Measurements from ENCODE around the gene DNAJC3.
"Not testable (repeated sequence)": the region's sequence is repeated elsewhere in the genome, so short reads cannot be mapped to it uniquely, and the experiment has no call there.

Gene DNAJC3

DNA sequence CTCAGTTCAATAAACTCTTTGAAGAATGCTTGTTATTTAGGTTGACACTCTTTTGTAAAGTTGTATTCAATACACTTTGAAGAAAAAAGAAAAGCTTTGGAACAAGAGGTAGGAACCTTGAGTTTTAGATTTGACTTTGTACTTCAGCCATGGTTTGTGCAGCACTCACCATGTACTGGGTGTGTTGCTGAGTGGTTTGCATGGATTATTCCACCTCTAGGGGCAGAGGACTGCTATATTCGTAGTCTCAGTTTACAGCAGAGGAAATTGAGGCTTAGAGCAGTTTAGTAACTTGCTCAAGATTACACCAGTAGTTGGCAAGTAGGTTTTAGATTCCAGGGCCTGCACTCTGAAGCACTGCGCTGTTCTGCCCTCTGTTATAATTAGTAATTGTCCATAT lies 68.8 kb downstream of the DNAJC3 start:
- Histone ChIP-seq H2AFZ (no peak overlapping the region), H3K4me1 (peaks cover 3% of the 10 kb centered on the region), H3K9ac (no peak overlapping the region), H3K4me3 (ENCODE audit: low read depth, low read length) (no peak overlapping the region), H3K27me3 (ENCODE audit: control insufficient read depth, insufficient read depth, low read length) (no peaks in the 10 kb centered on the region), H3K79me2 (peaks cover 14% of the 10 kb centered on the region), H3K9me3 (ENCODE audit: control insufficient read depth, low read length) (no peaks in the 10 kb centered on the region), H3K4me2 (ENCODE audit: low read length) (no peak overlapping the region), H3K36me3 (ENCODE audit: control insufficient read depth, insufficient read depth, low read length) (no peaks in the 10 kb centered on the region), H3K27ac (no peak overlapping the region)
- TF ChIP-seq, protein P1, sequence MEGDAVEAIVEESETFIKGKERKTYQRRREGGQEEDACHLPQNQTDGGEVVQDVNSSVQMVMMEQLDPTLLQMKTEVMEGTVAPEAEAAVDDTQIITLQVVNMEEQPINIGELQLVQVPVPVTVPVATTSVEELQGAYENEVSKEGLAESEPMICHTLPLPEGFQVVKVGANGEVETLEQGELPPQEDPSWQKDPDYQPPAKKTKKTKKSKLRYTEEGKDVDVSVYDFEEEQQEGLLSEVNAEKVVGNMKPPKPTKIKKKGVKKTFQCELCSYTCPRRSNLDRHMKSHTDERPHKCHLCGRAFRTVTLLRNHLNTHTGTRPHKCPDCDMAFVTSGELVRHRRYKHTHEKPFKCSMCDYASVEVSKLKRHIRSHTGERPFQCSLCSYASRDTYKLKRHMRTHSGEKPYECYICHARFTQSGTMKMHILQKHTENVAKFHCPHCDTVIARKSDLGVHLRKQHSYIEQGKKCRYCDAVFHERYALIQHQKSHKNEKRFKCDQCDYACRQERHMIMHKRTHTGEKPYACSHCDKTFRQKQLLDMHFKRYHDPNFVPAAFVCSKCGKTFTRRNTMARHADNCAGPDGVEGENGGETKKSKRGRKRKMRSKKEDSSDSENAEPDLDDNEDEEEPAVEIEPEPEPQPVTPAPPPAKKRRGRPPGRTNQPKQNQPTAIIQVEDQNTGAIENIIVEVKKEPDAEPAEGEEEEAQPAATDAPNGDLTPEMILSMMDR (IDR thresholded peaks at IDR 0.05): no peak

DNA sequence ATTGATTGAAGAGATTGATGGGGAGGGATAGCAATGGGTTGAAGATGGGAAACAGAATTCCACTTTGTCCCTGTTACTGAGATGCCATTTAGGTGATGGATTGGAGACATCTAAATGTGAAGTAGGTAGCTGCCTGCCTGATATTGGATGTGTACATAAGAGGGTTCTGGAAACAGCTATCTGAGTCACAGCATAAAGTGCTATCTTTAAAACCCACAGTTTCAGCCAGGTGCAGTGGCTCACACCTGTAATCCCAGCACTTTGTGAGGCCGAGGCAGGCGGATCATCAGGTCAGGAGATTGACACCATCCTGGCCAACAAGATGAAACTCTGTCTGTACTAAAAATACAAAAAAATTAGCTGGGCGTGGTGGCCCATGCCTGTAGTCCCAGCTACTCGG lies 72.6 kb downstream of the DNAJC3 start:
- Histone ChIP-seq H3K36me3 (ENCODE audit: control insufficient read depth, insufficient read depth, low read length) (no peaks in the 10 kb centered on the region), H3K27ac (no peak overlapping the region), H3K9ac (no peak overlapping the region), H3K9me3 (ENCODE audit: control insufficient read depth, low read length) (no peaks in the 10 kb centered on the region), H3K4me3 (ENCODE audit: low read depth, low read length) (no peak overlapping the region), H3K27me3 (ENCODE audit: control insufficient read depth, insufficient read depth, low read length) (no peaks in the 10 kb centered on the region), H3K79me2 (no peaks in the 10 kb centered on the region), H3K4me2 (ENCODE audit: low read length) (no peak overlapping the region), H3K4me1 (no peaks in the 10 kb centered on the region), H2AFZ (no peak overlapping the region)
- TF ChIP-seq, protein P1 (IDR thresholded peaks at IDR 0.05): no peak

DNA sequence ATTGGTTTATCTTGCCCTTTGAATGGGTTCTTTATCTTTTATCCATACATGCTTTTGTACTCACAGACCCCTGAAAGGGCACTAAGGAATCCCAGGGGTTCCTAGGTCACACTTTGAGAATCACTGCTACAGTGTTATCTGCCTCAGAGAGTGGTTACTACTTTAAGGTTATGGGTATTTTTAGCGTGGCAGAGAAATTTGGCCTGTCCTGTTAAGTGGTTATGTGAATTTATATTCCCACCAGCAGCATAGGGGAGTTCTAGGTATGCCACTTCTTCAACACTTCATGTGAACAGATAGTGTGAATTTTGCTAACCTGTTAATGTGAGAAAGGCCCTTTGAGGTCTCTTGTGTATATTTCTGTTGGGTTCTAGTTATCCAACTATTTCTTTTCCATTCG lies 75.7 kb downstream of the DNAJC3 start:
- H3K9me3 ChIP-seq (ENCODE audit: control insufficient read depth, low read length): no peaks in the 10 kb centered on the region
- H3K36me3 ChIP-seq (ENCODE audit: control insufficient read depth, insufficient read depth, low read length): no peaks in the 10 kb centered on the region
- H3K4me2 ChIP-seq (ENCODE audit: low read length): no peak overlapping the region
- no peaks in the 10 kb centered on the region for H3K4me1 ChIP-seq
- no peak overlapping the region for H3K4me3 ChIP-seq (ENCODE audit: low read depth, low read length)
- H3K79me2 ChIP-seq: no peaks in the 10 kb centered on the region
- H3K27ac ChIP-seq: no peak overlapping the region
- H2AFZ ChIP-seq: no peak overlapping the region
- H3K9ac ChIP-seq: no peak overlapping the region
- TF ChIP-seq, protein P1 (IDR thresholded peaks at IDR 0.05): no peak
- no peaks in the 10 kb centered on the region for H3K27me3 ChIP-seq (ENCODE audit: control insufficient read depth, insufficient read depth, low read length)

DNA sequence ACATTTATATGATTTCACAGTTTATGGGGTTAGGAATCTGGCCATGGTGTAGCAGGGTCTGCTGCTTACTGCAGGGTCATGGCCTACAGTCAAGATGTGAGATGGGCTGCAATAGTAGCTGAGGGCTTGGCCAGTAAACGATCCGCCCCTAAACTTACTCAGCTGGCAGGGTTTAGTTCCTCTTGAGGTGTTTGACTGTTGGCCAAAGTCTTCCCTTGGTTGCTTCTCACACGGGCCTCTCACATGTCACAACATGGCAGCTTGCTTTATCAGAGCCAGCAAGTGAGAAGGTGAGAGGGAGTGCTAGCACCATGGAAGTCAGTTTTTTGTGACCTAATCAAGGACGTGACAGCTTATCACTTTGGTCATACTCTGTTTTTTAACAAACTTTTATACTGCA lies 77.1 kb downstream of the DNAJC3 start:
- no peak overlapping the region for H3K27ac ChIP-seq
- H3K4me3 ChIP-seq (ENCODE audit: low read depth, low read length): no peak overlapping the region
- no peak overlapping the region for H3K9ac ChIP-seq
- no peaks in the 10 kb centered on the region for H3K27me3 ChIP-seq (ENCODE audit: control insufficient read depth, insufficient read depth, low read length)
- no peak overlapping the region for H3K4me2 ChIP-seq (ENCODE audit: low read length)
- H3K36me3 ChIP-seq (ENCODE audit: control insufficient read depth, insufficient read depth, low read length): no peaks in the 10 kb centered on the region
- H2AFZ ChIP-seq: no peak overlapping the region
- H3K4me1 ChIP-seq: no peaks in the 10 kb centered on the region
- TF ChIP-seq, protein P1 (IDR thresholded peaks at IDR 0.05): no peak
- H3K9me3 ChIP-seq (ENCODE audit: control insufficient read depth, low read length): no peaks in the 10 kb centered on the region
- H3K79me2 ChIP-seq: no peaks in the 10 kb centered on the region

DNA sequence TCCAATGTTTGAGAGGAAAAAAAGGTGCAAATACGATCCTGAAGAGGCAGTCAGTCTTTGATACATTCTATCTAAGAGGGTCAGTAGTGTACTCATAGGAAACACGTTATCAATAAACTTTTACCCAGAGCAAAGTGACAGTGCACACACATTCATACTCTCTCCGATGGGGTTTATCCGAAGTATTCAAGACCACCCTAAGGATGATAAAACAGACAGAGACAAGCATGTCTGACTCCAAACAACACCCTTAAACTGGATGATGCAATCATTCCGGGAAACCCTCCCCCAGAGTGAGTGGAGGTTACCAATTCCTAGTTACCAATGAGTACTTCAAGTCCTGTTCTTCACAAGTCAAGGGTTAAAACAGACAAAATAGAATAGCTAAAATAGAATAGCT lies 79.1 kb downstream of the DNAJC3 start:
- Histone ChIP-seq H3K4me2 (ENCODE audit: low read length) (no peak overlapping the region), H3K9ac (no peak overlapping the region), H3K9me3 (ENCODE audit: control insufficient read depth, low read length) (no peaks in the 10 kb centered on the region), H3K4me3 (ENCODE audit: low read depth, low read length) (no peak overlapping the region), H3K79me2 (no peaks in the 10 kb centered on the region), H3K27me3 (ENCODE audit: control insufficient read depth, insufficient read depth, low read length) (no peaks in the 10 kb centered on the region), H2AFZ (no peak overlapping the region), H3K36me3 (ENCODE audit: control insufficient read depth, insufficient read depth, low read length) (no peaks in the 10 kb centered on the region), H3K4me1 (no peaks in the 10 kb centered on the region), H3K27ac (no peak overlapping the region)
- TF ChIP-seq, protein P1 (IDR thresholded peaks at IDR 0.05): no peak

DNA sequence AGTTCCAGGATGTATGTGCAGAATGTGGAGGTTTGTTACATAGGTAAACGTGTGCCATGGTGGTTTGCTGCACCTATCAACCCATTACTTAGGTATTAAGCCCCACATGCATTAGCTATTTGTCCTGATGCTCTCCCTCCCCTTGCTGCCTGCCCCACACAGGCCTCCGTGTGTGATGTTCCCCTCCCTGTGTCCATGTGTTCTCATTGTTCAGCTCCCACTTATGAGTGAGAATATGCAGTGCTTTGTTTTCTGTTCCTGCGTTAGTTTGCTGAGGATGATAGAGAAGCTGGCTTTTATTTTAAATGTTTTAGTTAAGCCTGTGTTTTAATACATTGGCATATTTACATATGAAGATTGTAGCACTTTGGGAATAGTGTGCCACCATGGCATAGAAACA lies 85.7 kb downstream of the DNAJC3 start:
- H3K27ac ChIP-seq; H3K27me3 ChIP-seq (ENCODE audit: control insufficient read depth, insufficient read depth, low read length); H3K4me3 ChIP-seq (ENCODE audit: low read depth, low read length): not testable (repeated sequence)

More for the DNA sequence above, 85.7 kb downstream of the DNAJC3 start:
- H3K9me3 ChIP-seq (ENCODE audit: control insufficient read depth, low read length); H3K79me2 ChIP-seq; H3K9ac ChIP-seq; H2AFZ ChIP-seq; H3K4me1 ChIP-seq; H3K36me3 ChIP-seq (ENCODE audit: control insufficient read depth, insufficient read depth, low read length); H3K4me2 ChIP-seq (ENCODE audit: low read length): not testable (repeated sequence)
